Activated CD8-positive, alpha-beta memory T cell treated with anti-CD3 and anti-CD28 coated beads, Interleukin-2, amount 50 U/mL, for 48 hours (primary cell): ENCODE measurements around the gene SSUH2.
"Not testable (repeated sequence)": the region's sequence is repeated elsewhere in the genome, so short reads cannot be mapped to it uniquely, and the experiment has no call there.

Experiments used
- DNase-seq: peaks from one replicate; pipeline ENCODE4 v3.0.0-alpha.2; 2020

The SSUH2 gene

DNA sequence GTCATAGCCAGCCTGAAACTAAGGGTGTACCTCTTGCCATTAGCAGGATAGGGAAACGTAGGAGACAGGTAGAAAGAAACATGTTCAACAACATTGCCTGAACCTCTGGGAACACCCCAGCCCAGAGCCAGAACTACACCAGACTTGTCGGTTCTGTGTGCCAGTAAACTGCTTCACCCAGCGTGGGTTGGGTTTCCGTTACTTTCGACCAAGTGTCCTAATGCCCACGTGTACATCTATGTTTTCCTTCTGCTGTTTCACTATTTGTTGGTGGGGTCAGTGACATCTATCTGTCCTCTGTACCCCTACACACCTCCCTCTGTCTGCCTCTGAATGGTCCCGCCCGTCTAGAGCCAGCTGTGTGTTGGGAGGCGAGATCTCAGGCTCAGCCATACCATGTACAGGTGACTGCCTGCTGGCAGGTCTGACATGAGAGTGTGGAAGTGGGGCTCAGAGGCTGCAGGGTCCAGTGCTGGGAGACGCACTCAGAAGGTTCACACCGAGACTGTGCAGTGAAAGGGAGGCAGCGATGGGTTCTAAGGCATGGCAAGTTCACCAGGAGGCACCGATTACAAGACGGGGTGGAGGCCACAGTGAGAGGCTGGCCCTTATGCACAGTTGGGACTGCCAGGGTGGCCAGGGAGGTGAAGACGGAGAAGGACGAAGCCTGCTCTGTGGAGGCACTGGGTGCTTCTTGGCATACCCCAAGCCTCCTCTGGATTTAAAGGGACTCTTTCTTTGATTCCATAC lies 36.4 kb downstream of the SSUH2 start:
- DNase-seq, result no peak

DNA sequence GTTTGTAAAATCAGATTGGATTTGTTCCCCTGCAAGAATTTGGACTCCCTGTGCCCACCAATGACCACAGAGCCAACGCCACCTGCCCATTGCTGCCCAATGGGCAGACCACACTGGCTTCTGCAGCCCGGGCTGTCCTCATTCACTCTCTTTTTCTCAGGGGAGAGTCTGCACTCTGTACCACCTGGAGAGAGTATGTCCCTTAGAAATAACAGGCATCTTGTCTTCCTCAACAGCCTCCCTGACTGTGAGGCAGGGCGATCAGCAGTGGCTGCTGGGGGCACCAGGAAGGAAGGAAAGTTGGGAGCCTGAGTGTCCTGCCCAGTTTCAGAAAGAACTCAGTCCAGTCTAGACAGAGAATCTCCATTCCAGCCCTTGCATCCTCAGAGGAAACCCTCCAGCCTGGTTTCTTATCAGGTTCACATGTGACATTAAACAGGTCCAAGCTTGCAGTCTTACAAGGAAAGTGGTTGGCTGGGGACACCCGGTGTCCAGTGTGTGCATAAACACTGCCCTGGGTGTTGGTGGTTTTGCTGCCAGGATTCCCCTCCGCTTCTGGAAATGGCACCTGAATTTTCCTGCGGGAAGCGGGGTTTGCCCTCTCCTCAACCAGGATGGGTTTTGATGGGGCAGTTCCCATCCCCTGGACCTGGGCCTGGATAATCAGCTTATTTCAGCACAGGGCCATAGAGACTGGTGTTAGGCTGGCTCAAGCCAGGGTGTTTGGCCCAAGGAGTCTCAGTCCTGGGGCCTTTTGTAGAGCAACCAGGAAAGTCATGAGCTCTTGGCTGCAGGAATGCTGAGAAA lies 37.2 kb downstream of the SSUH2 start:
- DNase-seq, result no peak

DNA sequence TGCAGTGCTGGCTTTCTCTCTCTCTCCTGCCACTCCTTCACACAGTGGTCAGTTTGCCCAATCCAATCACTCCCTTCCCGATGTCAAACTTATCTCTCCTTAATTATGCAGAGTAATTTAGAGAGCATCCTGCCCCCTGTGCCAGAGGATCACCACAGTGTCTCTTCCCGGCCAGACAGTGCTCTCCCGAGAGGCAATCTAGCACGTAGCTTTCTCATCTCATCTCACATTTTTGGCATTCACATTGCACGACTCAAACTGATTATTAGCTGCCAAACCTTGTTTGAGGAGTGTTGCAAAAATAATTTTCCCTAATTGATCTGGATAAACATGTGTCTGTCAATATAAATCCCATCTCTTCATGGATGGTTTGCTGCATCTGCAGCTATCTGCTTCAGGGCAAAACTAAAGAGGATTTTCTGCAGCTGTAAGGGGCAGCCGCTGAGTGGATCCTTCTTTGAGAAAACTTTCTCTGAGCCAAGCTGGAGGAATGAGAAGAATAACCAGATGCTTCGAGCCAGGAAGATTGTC lies 37.8 kb downstream of the SSUH2 start:
- no peak for DNase-seq

DNA sequence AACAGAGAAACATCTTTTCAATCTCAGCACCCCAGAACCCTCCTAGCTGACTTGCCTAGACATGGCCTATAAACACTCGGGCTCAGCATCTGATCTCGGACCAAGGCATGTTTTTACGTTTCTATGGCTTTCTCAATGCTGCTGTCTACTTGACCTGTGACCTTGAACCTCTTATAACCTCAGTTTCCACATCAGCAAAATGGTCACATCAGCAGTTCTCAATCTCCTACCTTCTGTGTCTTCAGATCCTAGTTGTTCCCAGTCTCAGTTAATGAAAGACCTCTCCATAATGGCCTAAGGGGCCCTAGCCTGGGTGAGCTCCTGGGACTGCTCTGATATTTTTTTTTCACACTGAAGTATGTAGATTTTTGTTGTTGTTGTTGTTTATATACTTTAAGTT lies 39.6 kb downstream of the SSUH2 start:
- DNase-seq, result no peak

DNA sequence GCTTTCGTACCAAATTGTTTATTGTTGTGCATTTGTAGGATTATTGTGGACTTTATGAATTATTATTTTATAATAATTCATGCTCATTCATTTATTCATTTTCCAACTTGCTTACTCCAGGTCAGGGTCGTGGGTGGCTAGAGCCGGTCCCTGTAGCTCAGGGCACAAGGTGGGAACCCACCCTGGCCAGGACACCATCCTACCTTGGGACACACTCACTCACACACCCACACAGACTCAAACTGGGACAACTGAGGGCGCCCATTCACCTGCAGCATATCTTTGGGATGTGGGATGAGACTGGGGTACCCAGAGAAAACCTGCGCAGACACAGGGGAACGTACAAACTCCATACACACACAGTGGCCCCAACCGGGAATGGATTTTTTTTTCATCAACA lies 40.6 kb downstream of the SSUH2 start:
- DNase-seq, result no peak

DNA sequence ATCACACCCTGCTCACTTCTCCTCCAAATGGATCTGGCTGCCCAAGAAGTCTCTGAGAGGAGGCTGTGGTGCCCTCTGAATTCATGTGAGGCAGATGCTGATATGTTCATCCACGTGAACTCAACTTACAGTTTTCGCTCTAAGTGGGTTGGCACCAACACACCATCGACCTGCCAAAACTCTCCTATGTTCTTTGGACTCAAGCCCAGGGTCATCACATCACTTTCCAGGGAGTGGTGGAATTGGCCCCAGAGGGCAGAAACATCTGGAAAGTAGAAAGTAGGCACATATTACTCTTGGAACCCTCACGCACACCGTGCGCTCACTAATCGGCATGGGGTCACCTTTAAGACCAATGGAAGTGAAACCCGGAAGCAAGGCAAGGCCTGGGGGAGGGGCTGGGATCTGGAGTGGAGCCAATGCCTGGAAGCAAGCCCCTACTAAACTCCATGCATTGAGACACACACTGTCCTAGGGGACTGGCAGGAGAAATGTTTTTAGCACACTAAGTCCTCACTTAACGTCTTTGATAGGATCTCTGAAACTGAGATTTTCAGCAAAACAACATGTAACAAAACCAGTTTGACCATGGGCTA lies 41.4 kb downstream of the SSUH2 start:
- no peak for DNase-seq

DNA sequence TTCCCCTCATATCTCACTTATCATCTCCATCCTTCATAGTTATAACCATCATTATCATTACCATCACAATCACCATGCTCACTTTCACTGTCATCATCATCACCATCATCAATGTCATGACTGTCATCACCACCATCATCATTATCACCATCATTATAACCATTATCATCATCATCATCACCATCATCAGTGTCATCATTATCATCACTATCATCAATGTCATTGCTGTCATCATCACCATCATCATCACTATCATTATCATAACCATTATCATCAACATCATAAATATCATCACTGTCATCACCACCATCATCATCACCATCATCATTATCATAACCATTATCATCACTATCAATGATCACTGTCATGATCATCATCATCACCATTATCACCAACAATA lies 44.1 kb downstream of the SSUH2 start:
- no peak for DNase-seq

DNA sequence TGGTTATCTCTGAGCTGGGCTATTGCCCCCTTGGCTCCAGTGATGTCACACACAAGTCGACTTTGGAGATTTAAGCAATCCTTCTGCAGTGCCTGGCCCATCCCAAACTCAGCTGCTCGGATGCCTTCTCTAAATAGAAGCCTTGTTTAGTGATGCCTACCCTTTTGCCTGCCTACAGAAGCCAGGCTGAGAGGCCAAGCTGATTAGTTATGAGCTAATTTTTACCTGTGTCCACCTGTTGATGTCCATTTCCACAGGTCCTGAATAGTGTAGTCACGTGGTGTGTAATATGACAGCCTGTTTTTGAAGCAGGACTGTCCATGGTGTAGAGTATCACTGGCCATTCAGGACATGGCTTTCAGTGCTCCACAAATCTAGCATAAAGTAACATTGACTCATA lies 45.5 kb downstream of the SSUH2 start:
- no peak for DNase-seq

DNA sequence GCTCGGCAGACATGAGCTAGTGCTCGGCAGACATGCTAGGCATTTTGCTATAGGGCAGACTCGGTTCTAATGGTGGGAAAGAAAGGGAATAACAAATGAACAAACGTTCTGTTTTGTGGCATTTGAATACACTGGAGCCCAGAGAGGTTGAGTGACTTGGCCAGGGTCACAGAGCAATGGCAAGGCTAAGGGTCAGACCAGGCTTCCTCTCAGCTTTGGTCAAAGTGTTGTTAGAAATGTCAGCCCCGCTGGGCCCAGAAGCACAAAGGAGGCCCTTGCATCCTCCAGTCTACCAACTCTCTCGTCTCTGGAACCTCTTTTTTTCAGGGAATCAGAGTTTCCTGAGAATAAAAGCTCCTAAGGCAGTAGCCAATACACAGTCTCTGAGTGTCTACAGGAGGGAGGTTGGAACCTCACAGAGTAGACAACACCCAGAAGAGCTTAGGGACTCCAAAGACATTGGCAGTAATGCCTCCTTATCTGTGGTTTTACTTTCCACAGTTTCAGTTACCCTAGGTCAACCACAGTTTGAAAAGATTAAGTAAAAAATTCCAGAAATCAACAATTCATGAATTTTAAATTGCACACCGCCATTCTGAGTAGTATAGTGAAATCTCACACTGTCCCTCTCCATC lies 47.3 kb downstream of the SSUH2 start:
- DNase-seq, result no peak

DNA sequence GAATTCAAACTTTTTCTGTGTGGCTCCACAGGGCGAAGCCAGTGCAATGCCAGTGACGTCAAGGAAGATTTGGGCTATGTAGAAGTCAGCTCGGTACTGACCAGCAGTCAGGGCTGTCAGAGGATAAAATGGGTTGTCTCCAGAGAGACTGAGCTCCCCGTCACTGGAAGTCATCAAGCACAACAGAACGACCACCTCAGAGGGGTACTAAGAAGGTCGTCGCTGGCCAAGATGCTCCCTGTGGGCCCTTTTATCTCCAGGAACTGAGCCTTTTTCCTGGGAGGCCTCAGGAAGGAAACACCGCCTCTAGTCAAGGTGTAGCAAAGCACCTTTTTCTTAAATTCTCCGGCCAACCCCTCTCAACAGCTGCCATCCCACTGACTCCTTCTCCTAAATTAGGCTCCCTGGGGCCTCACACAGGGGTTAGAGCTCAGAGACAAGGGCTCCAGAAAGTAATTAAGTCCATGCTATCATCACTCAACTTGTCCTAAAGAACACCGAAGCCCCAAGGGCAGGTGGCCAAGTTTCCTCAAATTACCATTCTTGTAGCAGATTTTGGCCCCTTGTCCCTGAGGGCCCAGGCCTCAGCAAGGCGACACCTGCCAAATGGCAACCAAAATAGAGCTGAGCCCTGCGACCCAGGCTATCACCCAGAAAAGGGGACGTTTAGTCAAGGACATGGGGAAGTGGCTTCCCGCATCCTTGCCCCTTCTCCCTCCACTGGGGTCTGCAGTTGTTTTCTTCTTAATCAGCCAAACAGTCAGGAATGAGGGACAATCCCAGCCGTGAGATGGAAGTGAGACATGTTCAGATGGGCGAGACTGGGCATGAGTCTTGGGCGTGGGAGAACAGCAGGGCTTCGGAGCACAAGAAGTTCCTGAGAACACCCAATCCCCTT lies 48.0 kb downstream of the SSUH2 start:
- no peak for DNase-seq

DNA sequence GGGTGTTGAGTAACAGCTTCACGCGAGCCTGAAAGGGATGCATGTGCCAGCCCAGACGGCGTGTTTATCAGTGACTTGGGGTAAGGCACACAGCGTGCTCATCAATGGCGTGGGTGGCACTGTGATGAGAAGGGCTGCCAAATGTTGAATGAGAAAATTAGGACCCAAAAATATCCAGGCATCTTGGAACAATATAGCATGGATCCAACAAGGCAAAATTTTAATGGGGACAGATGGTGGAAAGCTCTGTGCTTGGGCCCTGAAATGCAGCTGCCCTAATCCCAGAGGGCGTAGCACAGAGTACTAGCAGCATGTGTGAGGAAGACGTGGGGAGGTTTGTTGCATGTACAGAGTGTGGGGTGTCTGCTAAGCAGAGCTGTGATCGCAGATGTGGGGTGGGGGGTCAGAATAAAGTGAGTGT lies 48.9 kb downstream of the SSUH2 start:
- no peak for DNase-seq

DNA sequence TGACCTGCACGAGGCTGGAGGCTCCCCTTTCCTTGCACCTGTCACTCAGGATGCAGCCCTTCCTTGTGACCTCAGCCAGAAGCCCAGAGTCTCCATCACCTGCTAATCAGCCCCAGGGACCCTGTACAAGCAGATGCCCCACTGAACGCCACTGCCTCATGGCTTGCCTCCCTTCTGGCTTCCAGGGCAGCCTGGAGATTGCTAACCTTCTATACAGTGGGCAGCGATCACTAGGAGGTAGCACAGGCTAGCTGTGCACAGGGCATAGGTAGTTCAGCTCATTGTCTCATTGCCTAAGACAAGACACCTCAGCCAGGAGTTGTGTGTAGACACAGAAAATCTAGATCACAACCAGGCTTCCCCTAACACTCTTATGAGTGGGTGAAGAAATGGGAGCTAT lies 49.3 kb downstream of the SSUH2 start:
- DNase-seq, result no peak

DNA sequence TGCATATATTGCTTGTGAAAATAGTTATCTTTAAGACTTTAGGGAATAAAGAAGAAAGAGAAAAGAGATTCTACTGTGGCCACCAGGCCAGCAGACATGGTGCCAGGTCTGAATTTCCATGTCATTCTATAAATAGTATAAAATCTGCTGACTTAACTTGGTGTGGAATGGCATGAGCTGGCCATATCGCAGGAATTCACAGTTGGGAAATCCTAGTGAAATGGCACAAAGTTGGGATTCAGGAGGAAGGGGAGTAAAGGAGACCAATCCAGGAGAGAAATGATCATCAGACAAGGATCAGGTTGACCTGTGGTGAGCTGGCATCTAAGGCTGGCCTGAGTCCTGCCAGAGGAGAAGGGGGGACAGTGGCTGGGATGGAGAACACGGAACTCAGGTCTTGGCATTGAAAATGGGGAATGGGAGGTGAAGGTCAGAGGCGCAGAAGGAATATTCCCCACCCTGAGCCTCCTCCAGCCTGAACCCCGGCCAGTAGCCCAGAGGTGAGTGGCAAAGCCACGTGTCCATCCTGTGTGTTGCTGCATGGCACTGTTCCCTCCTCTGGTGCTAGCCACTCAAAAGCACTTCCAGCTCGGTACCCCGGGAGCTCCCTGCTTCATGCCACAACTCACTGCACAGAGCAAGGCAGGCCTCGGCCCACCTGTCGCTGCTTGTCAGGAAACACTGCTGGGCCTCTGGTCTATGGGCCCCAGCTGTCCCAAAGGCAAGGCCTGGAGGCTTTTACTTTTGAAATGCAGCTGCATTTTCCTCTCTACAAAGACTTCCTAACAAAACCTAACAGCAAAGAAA lies 51.4 kb downstream of the SSUH2 start:
- no peak for DNase-seq

DNA sequence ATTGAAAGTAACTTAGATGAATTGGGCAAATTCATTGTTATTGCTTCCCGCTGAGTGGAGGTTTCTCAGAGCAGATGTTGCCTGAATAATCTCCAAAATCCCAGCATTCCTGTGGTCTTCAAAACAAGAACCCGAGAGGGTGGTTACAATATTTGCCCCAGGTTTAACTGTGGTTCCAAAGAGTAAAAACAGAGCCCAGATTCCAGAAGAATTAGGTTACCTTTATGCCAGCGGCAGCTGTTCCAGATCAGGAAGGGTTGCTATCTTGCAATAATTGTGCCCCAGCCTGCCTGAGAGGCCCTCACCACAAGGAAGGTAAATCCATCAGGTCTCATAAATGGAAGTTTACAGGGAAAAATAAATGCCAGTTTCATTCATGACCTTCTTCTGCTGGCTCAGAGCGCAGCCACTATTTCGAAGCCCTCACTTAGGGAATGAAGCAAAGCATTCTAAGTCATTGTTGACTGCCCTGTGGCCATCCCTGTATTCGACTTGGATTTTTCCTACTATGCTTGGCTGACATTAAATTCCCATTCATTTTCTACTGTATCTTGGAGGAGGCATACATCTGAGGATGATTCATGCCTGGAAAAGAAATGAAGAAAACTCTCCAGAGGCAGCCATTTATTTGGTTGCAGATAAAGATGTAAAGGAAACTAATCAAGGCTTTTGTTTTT lies 54.6 kb downstream of the SSUH2 start:
- DNase-seq, result no peak

DNA sequence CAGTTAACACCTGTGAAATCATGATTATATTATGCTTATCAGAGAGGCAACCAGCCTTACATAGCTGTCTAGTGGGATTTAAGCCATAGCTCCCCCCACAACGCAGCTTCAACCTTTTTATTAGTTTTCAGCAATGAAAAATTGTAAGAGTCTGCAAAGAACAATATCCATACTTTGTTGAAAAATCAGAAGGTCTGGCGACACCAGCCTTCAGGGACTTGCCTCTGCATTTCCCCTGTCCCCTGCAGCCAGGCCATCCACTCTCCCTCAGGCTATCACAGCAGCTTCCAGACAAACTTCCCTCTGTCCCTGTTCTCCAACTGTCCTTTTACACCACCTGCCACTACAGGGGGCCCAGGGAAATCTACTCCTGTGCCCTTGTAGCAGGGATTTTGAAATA lies 59.9 kb downstream of the SSUH2 start:
- DNase-seq, result no peak

DNA sequence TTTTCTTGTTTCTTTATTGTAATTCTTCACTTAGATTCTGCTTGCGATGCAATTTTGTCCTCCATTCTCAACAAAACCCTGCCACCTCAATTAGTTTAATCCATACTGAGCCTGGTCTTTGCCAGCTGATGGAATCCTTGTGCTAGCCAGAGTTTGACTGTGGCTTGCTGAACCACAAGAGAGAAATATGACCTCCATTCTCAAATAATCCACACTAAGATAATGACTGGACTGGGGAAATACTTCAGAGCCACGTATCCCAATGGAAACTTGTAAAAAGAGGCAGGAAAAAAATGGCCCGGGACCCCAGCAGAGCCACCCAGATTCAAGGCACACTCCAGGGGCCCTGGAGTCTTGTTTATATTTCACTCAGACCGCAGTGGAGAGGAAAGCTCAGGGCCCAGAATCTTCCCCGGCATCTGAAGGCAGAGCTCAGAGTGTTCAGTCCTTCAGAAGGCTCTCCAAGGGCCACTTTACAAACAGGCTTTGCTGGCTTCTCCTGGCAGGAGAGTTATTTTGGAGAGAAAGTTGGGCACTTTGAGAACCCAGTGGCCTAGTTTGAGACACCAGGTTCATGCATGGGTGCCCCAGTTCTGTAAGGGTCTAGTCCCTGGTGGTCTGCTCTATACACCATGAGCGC lies 62.7 kb downstream of the SSUH2 start:
- DNase-seq, result no peak

DNA sequence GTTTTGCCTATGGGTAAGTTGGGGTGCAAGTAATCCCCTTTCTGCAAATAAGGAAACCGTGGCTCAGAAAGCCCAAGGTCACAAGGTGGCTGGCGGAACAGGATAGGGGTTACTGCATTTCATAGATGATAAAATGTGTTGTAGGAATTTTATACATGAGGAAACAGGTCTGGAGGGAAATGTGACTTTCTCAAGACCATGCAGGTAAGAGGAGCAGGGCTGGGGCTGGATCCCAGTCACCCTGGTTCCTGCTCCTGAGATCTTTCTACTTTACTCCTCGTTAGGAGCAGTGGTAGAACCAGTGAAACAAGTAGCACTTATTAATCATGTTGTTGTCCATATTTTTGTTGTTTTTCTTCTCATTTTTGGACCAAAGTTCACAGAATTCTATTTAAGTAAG lies 63.2 kb downstream of the SSUH2 start:
- DNase-seq, result no peak

DNA sequence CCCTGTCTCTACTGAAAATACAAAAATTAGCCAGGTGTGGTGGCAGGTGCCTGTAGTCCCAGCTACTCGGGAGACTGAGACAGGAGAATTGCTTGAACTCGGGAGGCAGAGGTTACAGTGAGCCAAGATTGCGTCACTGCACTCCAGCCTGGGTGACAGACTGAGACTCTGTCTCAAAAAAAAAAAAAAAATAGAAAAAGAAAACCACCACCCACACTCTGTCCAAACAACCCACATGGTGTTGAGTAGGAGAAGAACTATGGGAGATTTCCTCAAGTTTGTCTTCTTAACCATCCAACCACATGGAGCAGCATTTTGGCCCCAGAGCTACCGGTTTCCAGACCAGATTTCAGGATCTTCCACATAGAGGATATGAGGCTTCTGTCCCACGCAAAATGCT lies 64.2 kb downstream of the SSUH2 start:
- not testable (repeated sequence) for DNase-seq

DNA sequence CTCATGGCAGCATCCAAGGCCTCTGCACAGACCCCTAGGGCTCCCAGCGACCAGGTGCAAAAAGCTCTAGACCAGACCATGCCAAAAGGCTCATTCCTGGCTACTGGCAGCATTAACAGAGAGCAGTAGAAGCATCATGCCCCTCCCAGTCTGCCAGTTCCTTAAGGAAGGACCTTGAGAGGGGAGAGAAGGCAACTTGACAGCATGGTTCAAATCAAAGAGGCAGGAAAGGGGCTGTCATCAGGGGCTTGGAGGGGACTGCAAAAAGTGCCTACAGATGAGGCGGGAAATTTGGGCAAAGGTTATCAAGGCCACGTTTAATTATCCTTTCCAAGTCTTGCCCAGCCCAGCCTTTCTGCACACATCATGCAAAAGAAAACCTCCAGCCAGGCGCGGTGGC lies 64.7 kb downstream of the SSUH2 start:
- no peak for DNase-seq

DNA sequence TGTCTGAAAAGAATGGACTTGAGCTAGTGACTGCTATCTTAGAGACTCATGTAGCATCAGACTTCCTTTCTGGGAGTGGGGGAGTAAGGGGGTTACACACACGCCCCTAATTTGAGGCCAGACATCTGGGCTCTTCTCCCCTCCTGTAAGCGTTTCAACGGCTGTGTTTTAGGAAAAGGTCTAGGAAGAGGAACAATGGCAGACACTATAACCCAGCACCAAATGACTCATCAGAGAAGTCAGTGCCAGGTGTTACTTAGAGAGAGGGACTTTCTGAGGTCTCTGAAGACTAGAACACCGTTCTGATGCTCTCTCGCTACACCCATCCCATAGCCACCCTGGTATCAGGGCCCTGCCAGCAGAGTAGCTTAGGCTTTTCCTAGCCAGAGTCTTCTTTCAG lies 65.5 kb downstream of the SSUH2 start:
- no peak for DNase-seq
